ENCODE measurements around the gene SRPK1.
A peak's percentile ranks its signal among the peaks of the same experiment; 100 is the strongest.

Gene SRPK1

DNA sequence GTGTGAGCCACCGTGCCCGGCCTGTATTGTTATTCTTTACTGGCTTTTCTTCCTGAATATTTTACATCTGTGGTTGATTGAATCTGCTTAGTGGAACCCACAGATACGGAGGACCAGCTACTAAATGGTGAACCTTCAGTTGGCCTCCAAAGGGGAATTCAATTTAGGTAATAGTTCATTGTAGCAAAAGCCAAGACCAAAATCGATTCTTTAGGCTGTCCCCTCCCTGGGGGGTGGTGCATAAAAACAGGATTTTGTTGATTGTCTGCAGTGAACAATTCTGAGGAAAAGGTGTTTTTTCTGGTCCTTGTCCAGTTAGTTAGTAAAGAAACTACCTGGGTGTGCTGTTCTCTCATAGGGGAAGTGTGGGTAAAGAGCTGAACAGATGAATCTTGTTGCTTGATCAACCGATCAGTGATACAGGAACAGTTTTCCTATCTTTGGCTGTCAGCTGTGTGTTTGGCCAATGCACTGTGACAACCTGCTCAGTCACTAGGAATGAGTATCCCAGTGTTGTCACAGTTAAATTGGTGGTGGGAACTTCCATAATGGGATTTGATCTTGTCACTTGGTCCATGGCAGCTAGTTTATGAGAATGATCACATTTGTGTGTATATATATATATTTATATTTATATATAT, 96.2 kb downstream of the SRPK1 start:
- FAIRE-seq (no peak), DNase-seq (ENCODE audit: low spot score) (no peak)

DNA sequence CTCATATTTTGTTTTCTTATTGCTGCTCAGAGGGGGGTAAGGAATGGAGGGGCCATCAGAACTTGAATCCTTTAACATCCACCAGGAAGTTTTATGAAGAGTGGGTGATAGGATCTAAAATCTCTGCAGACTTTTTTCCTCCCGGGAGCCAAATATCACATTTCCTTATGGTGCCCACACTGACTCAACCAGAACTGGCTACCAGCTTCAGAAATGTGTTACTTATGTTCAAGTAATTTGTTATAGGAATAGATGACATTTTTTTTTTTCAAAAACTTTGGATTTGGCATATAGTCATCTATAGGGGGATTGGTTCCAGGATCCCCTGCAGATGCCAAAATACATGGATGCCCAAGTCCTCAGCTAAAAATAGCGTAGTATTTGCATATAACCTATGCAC, 97.3 kb downstream of the SRPK1 start:
- DNase-seq (ENCODE audit: low spot score), result no peak
- FAIRE-seq, result no peak

DNA sequence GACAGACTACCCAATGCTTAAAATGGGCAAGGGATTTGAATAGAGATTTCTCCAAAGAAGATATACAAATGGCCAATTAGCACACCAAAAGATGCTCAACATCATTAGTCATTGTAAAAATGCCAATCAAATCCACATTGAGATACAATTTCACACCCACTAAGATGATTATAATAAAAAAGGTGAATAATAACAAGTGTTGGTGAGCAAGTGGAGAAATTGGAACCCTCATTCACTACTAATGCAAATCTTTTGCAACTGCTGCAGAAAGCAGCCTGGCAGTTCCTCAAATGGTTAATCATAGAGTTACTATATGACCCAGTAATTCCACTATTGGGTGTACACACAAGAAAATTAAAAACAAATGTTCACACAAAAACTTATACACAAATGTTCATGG, 103.4 kb downstream of the SRPK1 start:
- FAIRE-seq, result no peak
- DNase-seq (ENCODE audit: low spot score), result no peak

DNA sequence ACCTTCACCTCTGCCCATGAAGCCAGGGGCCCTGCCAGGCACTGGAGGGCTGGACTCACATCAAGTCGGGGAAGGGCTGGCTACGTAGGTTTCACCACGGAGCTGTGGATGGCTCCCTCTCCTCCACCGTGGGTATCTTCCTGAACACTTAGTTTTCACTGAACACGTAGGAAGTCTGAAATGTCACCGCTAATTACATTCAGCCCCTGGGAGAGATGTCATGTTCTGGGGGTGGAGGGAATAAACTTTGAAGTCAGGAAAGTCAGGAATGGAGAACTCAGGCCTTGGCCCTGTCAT, 109.3 kb downstream of the SRPK1 start:
- no peak for DNase-seq (ENCODE audit: low spot score)
- no peak for FAIRE-seq

DNA sequence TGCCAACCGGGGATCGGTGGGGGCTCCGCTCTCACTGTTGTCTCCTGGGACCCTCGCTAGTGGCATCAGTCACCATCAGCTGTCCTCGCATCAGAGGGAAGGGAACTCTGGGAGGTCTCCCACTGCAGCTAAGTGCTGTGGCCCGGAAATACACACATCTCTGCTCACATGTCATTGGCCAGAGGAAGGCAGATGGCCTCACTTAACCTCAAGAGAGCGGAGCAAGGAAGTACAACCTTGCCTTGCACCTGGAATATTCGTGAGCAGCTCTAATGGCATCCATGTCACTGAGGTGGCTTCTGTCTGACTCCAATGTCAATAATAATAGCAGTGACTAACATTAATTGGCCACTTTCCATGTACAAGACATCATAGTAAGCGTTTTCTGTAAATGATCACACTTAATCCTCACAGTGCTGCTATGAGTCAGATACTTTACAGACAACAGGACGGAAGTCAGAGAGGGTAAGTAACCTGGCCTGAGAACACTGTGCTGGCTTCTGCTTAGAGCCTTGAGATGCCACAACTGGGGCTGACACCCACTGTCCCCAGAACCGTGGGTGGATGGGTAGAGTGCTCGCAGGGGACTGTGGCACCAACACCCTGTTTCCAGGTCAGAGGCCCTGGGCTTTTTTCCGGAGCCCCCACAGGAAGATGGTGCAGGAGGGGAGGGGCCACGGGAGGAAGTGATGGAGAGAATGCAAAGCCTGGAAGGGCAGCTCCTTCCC, 109.8 kb downstream of the SRPK1 start:
- DNase-seq (ENCODE audit: low spot score), result peak; percentile 96
- peak; percentile 92 for FAIRE-seq

DNA sequence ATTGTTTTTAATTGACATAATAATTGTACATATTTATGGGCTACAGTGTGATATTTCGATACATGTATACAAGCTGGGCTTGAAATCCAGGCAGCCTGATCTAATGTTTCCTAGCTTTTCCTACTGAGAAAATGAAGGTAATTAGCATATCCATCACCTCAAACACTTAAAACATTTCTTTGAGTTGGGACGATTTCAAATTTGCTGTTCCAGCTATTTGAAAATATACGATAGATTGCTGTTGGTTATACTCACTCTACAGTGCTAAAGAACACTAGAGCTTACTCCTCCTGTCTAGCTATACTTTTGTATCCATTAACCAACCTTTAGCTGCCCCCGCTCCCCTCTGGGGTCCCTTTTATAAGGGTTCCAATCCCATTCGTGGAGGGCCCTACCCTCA, 111.1 kb downstream of the SRPK1 start:
- FAIRE-seq (no peak), DNase-seq (ENCODE audit: low spot score) (no peak)

DNA sequence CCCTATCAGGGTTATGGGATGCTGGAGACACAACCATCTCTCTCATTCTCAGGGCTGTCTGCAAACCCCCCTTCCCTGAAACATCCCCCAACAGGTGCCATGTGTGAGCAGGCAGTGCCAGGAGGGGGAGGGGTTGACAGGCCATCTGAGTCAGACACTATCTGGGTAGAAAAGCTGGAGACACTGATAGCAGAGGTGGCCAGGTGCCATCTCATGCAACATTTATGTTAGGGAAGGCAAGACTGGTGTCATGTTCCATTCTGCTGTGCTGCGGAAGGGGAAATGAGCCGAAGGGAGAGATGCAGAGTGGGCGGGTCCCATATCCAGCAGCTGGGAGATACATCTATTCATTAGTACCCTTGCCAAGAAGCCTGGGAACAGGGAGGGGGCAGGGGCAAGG, 112.2 kb downstream of the SRPK1 start:
- DNase-seq (ENCODE audit: low spot score), result no peak
- FAIRE-seq, result no peak

DNA sequence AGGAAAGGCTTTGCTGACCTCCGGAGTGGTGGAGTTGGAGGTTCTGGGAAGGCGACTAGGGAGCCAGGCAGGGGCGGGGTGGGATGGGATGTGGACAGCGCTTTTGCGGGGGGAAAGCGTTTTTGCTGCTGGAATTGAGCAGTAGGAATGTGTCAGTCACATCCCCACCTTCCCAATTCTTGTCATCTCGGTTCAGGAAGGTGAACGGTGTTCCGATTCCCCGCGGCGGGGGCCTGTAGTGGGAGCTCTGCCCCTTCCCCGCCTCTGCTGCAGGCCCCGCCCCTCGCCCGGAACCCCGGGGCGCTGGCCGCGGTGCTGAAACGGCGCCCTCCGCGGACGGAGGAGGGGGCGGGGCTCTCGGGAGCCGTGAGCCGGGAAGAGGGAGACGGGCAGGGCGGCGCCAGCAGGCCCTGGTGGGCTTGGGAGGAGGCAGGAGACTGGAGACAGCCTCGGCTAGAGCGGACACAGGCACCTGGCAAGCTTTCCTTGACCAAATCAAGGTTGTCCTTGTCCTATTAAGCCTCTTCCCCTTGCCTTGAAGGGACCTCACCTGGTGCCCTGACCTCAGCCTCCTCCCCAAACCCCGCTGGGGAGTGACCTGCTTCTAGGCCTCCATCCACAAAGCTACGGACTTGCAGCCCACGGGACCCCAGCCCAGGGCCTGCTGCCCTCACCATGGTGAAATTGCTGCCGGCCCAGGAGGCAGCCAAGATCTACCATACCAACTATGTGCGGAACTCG, 115.7 kb downstream of the SRPK1 start, which contains the start of gene LHFPL5:
LHFPL5 (plus strand) TSS at position 357 of the 741 bp plus-strand sequence; CDS start at position 676, 319 bp downstream.
- FAIRE-seq (no peak), DNase-seq (ENCODE audit: low spot score) (no peak)

DNA sequence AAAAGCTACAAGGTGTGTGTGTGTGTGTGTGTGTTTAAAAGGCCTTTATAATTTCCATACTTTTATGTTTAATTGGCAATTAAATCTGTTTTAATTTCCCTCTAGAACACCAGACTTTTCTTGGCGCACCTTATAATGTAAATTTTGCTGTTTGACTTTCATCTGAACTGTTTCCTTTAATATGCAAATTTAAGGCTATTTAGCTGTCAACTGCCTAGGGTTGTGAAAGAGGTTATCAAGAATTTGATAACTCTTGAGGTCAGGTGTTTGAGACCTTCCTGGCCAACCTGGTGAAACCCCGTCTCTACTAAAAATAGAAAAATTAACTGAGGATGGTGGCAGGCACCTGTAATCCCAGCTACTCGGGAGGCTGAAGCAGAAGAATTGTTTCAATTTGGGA, 119.8 kb downstream of the SRPK1 start:
- DNase-seq (ENCODE audit: low spot score), result no peak
- no peak for FAIRE-seq

DNA sequence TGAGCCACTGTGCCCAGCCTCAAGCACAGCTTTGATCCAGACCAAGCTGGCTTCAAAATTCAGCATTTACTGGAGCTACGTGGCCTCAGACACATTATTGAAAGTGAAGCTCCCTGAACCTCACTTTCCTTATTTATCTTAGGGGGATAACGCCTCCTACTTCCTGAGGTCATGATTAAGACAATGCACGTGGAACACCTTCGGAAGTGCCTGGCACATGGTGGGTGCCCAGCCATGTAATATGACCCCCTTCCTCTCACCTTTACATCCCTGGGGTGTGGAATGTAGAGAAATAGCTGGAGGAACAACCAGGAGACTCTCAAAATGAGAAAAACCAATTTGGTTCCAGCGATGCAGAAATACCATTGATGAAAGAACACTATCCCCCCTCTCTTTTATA, 122.2 kb downstream of the SRPK1 start:
- DNase-seq (ENCODE audit: low spot score), result no peak
- no peak for FAIRE-seq

DNA sequence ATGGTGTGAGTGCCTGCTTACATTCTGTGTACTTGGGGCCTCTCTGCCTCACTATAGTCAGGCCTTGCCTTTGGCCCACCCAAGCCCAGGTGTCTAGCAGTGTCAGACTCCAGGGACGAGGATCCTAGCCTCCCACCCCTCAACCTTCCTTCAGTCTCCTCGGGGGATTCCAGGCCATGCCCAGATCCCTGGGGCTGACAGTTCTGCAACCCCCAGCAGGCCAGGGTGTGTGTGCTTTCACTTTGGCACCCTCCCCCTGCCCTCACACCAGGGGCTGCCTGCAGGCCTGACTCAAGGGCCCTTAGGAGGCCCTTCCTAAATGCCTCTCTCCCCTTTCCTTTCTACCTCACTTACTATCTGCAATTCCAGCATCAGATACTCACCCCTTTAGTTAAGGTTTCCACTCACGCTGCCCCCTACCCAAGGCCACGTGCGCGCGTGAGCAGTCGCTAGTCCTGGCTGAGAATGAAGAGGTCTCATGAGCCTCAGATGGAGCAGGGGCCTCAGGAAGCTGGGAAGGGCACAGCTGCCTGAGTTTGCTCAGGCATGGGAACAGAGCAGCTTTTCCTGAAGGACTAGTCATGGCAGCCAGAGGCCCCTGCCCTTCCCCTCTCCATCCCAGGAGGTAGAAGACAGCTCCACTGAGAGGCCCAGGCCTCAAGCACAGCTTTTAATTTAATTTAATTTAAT, 122.9 kb downstream of the SRPK1 start:
- FAIRE-seq (no peak), DNase-seq (ENCODE audit: low spot score) (no peak)

DNA sequence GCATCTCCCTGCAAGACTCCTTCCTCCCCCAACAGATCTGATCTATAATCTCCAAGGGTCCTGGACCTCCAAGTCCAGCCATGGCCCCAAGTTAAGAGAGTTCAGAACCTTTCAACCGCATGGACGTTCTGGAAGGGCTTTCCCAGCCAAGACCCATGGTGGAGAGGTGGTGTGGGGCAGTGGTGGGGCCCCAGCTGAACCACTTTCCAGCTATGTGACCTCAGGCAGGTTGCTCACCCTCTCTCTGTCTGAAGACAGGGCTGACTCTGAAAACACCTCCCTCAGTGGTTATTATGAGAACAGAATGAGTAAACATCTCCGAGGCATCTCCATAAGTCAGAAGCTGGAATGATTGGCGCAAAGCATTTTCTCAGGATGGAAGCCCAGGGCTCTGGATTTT, 124.7 kb downstream of the SRPK1 start:
- DNase-seq (ENCODE audit: low spot score) (no peak), FAIRE-seq (no peak)

DNA sequence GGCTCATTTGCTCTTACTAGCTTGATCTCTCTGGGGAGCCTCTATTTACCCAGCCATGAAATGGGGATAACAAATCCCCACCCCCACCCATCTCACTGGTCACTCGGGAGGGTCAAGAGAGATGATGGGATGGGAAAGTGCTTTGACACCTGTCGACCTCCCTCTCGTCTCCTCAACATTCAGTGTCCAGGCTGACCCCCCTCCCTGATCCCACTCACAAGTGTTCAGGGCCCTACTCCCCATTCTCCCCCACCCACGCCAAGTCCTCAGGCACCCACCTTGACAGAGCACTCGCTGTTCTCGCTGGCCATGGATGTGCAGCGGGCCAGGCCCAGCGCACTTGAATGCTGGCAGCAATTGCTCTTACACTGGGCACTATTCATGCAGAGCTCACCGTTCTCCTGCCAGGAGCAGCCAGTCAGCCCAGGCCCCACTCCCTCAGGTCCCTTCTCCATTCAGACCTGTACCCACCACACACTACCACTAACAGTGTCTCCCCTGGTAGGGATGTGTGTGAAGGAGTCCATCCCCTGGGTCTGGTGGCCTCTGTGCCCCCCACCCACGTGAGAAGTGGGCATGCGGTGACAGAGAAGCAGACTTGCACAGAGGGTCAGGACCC, 125.3 kb downstream of the SRPK1 start:
- no peak for DNase-seq (ENCODE audit: low spot score)
- FAIRE-seq, result no peak

DNA sequence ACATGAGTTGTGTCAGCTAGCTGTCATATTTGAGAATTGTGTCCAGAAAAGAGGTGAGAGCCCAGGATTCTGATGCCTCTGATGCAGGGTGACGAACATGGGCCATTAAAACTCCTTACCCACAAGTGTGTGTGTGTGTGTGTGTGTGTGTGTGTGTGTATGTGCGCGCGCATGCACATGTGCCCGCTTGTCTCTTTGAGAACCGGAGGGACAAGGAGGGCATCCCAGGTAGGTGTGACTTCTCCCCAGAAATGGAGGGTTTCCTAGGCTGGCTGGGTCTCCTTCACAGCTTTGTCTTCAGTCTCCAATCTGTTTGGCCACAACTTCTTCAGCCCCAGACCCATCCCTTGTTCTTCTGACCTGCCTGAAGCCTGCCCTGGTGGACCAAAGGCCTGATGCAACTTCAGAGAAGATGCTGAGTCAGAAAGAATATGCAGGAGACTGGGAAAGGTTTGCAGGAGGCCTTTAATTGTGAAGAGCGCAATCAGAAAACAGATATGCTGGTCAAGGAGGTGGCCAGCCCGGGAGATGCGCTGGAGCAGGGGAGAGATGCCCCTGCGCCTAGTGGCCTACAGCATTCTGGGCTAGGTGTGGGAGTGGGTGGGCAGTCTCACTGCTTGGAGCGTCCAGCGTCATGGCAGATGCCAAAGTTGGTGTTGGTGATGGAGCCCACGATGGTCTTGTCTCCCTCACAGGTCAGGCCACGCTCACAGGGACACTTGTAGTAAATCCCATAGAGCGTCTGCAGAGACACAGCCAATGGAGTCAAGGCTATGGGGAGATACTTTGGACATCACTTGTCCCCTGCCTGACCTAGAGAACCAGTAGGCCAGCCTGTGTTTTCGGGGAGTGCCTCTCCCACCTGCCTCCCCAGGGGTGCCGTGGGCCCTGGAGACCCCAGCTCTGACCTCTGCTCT, 126.1 kb downstream of the SRPK1 start:
- DNase-seq (ENCODE audit: low spot score), result no peak
- FAIRE-seq, result no peak

DNA sequence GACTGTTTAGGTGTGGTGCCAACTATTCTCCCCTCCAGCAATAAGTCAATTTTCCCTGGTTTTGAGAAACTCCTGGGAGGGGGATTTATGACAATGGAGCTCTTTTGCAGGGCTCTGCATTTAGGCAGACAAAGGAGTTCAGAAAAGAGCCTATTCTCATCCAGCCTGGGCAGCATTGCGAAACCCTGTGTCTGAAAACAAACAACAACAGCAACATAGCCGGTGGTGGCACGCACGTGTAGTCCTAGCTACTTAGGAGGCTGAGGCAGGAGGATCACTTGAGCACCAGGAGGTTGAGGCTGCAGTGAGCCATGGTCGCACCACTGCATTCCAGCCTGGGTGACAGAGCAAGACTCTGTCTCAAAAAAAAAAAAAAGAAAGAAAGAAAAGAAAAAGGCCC, 130.2 kb downstream of the SRPK1 start:
- FAIRE-seq, result no peak

DNA sequence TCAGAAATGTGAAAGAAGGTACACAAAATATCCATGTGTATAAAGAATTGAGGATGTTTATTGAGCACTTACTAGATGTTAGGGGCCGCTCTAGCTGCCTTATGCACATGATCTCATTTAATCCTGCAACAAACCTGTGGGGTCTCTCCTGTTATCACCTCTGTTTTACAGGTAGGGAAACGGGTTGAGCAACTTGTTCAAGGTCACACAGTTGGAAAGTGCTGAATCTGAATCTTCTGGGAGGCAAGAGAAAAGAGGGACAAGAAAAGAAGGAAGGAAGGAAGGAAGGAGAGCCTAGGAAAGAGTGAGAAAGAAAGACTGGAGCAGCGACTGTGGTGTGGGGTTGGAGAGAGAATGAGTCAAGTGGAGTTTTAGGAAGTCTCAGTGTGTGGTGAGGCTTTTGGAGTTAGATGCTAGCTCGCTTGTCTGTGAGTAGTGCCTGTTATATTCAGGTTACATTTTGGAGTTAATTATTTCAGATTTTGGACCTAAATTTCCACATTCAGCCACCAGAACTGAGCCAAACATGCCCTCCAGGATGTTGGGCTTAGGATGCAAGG, 132.4 kb downstream of the SRPK1 start:
- FAIRE-seq, result no peak
- no peak for DNase-seq (ENCODE audit: low spot score)

More for the DNA sequence above, 130.2 kb downstream of the SRPK1 start:
- no peak for DNase-seq (ENCODE audit: low spot score)

DNA sequence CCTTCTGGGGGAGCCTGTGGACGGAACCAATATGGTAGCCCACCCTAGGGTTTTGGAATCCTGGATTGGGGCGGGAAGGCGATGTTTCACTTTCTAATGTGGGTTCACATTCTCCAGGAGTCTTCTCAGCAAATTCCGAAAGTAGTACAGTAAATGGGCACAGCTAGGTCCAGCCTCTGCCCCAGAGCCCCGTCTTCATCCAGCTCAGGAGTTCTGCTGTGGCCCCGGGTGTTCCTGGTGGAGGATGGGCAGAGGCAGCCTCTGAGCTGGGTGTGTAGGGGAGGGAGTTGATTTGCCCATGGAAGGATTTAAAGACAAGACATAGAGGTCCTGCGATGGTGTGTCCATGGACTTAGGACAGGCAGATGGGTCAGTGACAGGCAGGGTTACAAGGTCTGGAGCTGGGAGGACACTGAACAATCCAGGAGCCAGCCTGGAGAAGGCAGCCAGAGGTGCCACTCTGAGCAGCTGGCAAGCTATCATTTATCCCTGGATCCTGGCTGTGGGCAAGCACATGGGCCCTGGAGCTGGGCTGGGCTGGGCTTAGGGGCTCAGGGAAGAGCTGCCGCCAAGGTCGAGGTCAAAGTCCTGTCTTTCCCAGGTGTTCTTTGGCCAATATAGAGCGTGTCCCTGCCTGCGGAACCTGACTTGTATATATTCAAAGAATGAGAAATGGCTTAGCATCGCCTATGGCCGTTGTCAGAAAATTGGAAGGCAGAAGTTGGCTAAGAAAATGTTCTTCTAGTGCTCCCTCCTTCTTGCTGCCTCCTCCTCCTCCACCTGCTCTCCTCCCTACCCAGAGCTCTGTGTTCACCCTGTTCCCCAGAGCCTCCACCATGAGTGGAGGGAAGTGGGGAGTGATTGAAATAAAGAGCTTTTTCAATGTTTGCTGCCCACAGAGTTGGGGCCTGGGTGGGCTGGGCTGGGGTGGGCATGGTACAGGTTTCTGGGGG, 133.4 kb downstream of the SRPK1 start:
- no peak for DNase-seq (ENCODE audit: low spot score)

DNA sequence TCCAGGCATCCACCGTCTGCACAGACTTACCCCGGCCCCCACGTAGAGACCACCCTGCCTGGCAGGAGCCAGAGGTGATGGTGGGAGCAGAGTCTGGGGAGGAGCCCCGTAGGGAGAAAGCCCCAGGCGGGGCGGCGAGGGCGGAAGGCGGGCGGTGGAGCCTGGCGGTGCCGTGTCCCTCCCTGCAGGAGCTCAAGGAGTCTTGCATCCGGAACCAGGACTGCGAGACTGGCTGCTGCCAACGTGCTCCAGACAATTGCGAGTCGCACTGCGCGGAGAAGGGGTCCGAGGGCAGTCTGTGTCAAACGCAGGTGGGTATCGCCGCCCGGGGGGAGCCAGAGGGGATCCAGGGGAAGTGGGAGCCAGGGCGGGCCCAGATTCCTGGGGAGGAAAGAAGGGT, 134.1 kb downstream of the SRPK1 start:
- no peak for FAIRE-seq
- no peak for DNase-seq (ENCODE audit: low spot score)

More for the DNA sequence above, 133.4 kb downstream of the SRPK1 start:
- FAIRE-seq, result no peak

DNA sequence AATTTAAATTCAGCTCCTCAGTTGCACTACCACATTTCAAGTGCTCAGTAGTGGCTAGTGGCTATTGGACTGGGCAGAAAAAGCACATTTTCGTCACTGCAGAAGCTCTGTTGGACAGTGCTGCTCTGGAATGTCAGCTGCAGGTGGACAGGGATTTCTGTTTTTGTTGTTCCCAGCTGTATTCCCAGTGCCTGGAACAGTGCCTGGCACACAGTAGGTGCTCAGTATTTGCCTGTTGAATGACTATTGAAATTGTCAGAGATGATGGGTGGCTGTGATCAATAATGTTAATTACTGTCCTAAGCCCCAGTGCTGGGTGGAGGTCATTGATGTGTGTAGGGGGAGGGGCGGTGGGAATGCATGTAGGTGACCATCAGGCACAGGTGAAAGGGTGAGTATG, 134.6 kb downstream of the SRPK1 start:
- FAIRE-seq (no peak), DNase-seq (ENCODE audit: low spot score) (no peak)
